Germinal center (tissue), 1 donor: Measurements from ENCODE around the gene PDE3A.
"Not testable (repeated sequence)": the region's sequence is repeated elsewhere in the genome, so short reads cannot be mapped to it uniquely, and the experiment has no call there.

ENCODE experiments used
- DNase-seq: peaks from one replicate; pipeline ENCODE4 v3.0.0; 2012; ENCODE audit warnings: mixed read lengths, low spot score

Gene PDE3A

GRCh38 chr12:20368114-20368650 is at the start of gene PDE3A:
Gene PDE3A (plus strand): TSS chr12:20368537. CDS start chr12:20369285, 748 bp downstream.
- no peak for DNase-seq

- no peak for DNase-seq
Measured at GRCh38 chr12:20319366-20319765, 49.0 kb upstream of the PDE3A start.

GRCh38 chr12:20320552-20320951 is 47.8 kb upstream of the PDE3A start:
- no peak for DNase-seq

GRCh38 chr12:20330826-20331505 is 37.4 kb upstream of the PDE3A start:
- DNase-seq = not testable (repeated sequence)

- DNase-seq = no peak
Measured at GRCh38 chr12:20339060-20339459, 29.3 kb upstream of the PDE3A start.

- no peak for DNase-seq
Measured at GRCh38 chr12:20342111-20342510, 26.2 kb upstream of the PDE3A start.

GRCh38 chr12:20345866-20346265 is 22.5 kb upstream of the PDE3A start:
- no peak for DNase-seq

GRCh38 chr12:20350026-20350425 is 18.3 kb upstream of the PDE3A start:
- DNase-seq = no peak

- DNase-seq = no peak
Measured at GRCh38 chr12:20350495-20350894, 17.8 kb upstream of the PDE3A start.

GRCh38 chr12:20351406-20351805 is 16.9 kb upstream of the PDE3A start:
- no peak for DNase-seq

- no peak for DNase-seq
Measured at GRCh38 chr12:20356048-20356447, 12.3 kb upstream of the PDE3A start.

GRCh38 chr12:20360407-20360806 is 7.9 kb upstream of the PDE3A start:
- no peak for DNase-seq

GRCh38 chr12:20361416-20361815 is 6.9 kb upstream of the PDE3A start:
- DNase-seq = no peak

- DNase-seq = no peak
Measured at GRCh38 chr12:20364501-20364900, 3.8 kb upstream of the PDE3A start.

GRCh38 chr12:20366776-20367409 is 1.4 kb upstream of the PDE3A start:
- DNase-seq = no peak

- DNase-seq = no peak
Measured at GRCh38 chr12:20367583-20368113, 689 bp upstream of the PDE3A start.

- DNase-seq = no peak
Measured at GRCh38 chr12:20368651-20369304, 441 bp downstream of the PDE3A start.

- no peak for DNase-seq
Measured at GRCh38 chr12:20369305-20370013, 1.1 kb downstream of the PDE3A start.

GRCh38 chr12:20370014-20370386 is 1.7 kb downstream of the PDE3A start:
- DNase-seq = no peak

GRCh38 chr12:20370866-20371519 is 2.7 kb downstream of the PDE3A start:
- DNase-seq = no peak

GRCh38 chr12:20372326-20373096 is 4.2 kb downstream of the PDE3A start:
- DNase-seq = no peak
